Right lobe of liver (tissue), 4 donors: ENCODE measurements around the gene EOMES.
"Not testable (repeated sequence)": the region's sequence is repeated elsewhere in the genome, so short reads cannot be mapped to it uniquely, and the experiment has no call there.

Source experiments
- POLR2A ChIP-seq: fragments of 450-650 bp; IDR thresholded peaks from one replicate; pipeline ENCODE4 v1.6.1; 2017; ENCODE audit warnings: antibody characterized with exemption, mild to moderate bottlenecking
- TF ChIP-seq, protein P1 (sequence below), 4 donors: fragments of 200-600 bp in 3 of 4; fragments of 450-650 bp in 1 of 4; IDR thresholded peaks; one replicate each; pipeline versions ENCODE4 v1.5.1 to v1.8.0; 2016 to 2022; ENCODE audit warnings: antibody characterized with exemption in 4 of 4, mild to moderate bottlenecking in 2 of 4
- donor health status: DM: no; HTN: no; CAD: no.
- donor health status: DM: no; HTN: no; CAD: no.
- donor health status: DM: no; HTN: yes; CAD: no.

- TF ChIP-seq POLR2A = not testable (repeated sequence)
- TF ChIP-seq, protein P1, sequence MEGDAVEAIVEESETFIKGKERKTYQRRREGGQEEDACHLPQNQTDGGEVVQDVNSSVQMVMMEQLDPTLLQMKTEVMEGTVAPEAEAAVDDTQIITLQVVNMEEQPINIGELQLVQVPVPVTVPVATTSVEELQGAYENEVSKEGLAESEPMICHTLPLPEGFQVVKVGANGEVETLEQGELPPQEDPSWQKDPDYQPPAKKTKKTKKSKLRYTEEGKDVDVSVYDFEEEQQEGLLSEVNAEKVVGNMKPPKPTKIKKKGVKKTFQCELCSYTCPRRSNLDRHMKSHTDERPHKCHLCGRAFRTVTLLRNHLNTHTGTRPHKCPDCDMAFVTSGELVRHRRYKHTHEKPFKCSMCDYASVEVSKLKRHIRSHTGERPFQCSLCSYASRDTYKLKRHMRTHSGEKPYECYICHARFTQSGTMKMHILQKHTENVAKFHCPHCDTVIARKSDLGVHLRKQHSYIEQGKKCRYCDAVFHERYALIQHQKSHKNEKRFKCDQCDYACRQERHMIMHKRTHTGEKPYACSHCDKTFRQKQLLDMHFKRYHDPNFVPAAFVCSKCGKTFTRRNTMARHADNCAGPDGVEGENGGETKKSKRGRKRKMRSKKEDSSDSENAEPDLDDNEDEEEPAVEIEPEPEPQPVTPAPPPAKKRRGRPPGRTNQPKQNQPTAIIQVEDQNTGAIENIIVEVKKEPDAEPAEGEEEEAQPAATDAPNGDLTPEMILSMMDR (IDR thresholded peaks at IDR 0.05) = not testable (repeated sequence)
Observed at GRCh38 chr3:27770384-27770783, 48.3 kb upstream of the EOMES start.
